Measurements from ENCODE around the gene EYS. TPM values are rescaled to one million over a fixed set of nuclear protein-coding genes. Genes with fewer than 3 reads are reported as not detected.
A peak's percentile ranks its signal among the peaks of the same experiment; 100 is the strongest.

The EYS gene
- total RNA-seq, 3 donors from 2014 or later, result 0.16 to 0.61 (median 0.60) TPM

DNA sequence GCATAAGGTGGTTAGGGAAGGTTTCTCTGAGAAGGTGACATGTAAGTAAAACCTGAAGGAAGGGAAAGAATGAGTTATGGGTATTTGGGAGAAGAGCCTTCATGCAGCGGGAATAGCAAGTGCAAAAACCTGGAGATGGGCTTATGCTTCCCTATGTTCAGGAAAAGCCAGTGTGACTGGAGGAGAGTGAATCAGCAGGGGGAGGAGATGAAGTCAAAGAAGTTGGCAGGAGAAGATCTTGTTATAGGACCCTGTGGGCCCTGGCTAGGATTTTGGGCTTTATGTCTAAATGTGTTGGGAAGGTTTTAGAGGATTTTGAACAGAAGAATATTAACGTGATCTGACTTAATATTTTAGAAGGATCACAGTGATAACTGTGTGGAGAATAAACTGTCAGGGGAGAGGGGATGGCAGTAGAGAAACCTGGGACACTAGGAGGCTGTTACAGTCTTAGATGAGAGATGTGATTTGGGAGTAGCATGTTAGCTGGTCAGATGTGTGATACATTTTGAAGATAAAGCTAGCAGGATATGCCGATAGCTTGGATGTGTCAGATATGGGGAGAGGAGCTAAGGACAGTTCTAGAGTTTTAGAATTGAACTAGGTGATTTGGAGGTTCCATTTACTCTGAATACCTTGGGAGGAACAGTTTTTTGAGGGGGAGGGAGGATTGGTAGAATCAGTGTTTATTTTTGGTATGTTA lies 2030.5 kb downstream of the EYS start:
- no peaks in the 10 kb centered on the region for H3K9me3 ChIP-seq
- intact Hi-C loops (cut with DNase I, micrococcal nuclease), result no loop called here

DNA sequence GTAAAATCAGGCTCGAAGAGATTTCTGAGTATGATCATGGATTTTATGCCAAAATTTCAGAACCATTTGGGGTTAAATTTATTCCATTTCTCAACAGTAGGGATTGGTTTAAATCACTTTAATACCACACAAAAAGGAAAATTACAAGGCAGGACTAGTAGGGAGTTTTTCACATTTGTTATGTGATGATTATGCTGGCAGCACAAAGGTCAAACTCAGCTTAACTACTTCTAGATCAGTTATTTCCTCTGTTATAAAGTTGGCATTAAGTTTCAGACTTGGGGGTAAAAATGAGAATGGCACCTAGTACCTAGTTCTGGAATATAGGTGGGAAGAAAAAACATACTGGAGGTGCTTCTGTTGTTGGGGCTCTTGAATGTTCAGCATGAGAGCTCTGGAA lies 2031.9 kb downstream of the EYS start:
- Histone ChIP-seq H3K9me3 (no peaks in the 10 kb centered on the region), H3K4me3 (no peak overlapping the region), H3K36me3 (ENCODE audit: low read depth) (no peaks in the 10 kb centered on the region), H3K4me1 (ENCODE audit: low read depth) (peaks cover 27% of the 10 kb centered on the region)
- intact Hi-C loops (cut with DNase I, micrococcal nuclease), result no loop called here
- TF ChIP-seq, protein P1, sequence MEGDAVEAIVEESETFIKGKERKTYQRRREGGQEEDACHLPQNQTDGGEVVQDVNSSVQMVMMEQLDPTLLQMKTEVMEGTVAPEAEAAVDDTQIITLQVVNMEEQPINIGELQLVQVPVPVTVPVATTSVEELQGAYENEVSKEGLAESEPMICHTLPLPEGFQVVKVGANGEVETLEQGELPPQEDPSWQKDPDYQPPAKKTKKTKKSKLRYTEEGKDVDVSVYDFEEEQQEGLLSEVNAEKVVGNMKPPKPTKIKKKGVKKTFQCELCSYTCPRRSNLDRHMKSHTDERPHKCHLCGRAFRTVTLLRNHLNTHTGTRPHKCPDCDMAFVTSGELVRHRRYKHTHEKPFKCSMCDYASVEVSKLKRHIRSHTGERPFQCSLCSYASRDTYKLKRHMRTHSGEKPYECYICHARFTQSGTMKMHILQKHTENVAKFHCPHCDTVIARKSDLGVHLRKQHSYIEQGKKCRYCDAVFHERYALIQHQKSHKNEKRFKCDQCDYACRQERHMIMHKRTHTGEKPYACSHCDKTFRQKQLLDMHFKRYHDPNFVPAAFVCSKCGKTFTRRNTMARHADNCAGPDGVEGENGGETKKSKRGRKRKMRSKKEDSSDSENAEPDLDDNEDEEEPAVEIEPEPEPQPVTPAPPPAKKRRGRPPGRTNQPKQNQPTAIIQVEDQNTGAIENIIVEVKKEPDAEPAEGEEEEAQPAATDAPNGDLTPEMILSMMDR (IDR thresholded peaks at IDR 0.05), result no peak
- DNase-seq, result no peak
- ATAC-seq, result peak; percentile 64

More for the DNA sequence above, 2030.5 kb downstream of the EYS start:
- ATAC-seq (peak; percentile 34), DNase-seq (no peak)
- Histone ChIP-seq H3K4me1 (ENCODE audit: low read depth) (peaks cover 27% of the 10 kb centered on the region), H3K36me3 (ENCODE audit: low read depth) (no peaks in the 10 kb centered on the region), H3K4me3 (no peak overlapping the region)
- TF ChIP-seq, protein P1 (IDR thresholded peaks at IDR 0.05), result no peak

DNA sequence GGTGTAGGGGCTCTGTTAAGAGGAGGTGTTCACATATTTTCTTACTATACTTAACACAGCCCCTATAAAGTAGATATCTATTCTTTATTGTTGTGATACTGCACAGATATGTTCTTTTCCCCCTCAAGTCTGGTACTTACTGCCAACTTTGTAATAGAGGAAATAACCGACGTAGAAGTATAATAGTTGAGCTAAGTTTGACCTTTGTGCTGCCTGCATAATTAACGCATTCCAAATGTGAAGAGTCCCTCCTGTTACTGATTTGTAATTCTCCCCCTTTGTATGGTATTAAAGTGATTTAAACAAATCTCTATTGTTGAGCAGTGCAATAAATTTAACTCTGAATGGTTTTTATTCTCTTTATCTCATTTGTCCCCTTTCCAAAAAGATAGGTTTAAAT lies 2032.4 kb downstream of the EYS start:
- no peak overlapping the region for H3K4me3 ChIP-seq
- H3K4me1 ChIP-seq (ENCODE audit: low read depth), result peaks cover 27% of the 10 kb centered on the region
- ATAC-seq, result peak; percentile 68
- intact Hi-C loops (cut with DNase I, micrococcal nuclease), result loop anchor here in 1 of 2 donors (5.0 kb wide), 1 partner anchor 37 kb away; the partner anchor contains the start of gene PHF3
- TF ChIP-seq, protein P1 (IDR thresholded peaks at IDR 0.05), result no peak
- H3K36me3 ChIP-seq (ENCODE audit: low read depth), result no peaks in the 10 kb centered on the region
- no peaks in the 10 kb centered on the region for H3K9me3 ChIP-seq
- DNase-seq, result no peak

DNA sequence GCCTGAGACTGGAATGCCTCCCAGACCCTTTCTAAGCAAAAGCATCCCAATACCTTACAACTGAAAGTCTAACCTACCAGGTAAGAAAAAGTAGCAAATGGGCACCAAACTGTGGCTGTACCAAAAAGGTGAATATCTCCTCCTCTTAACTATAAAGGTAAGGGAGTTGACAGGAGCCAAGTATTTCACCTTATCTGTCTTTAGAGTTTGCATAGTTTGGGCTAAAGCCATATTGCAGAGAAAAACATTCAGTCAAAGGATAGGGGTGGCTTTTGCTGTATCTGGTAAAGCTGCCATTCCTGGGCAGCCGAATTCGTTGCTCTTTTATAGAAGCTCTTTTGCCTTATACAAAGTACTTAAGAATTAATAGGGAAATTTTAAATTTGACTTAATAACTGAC lies 2033.3 kb downstream of the EYS start:
- no peak for ATAC-seq
- no peak overlapping the region for H3K4me3 ChIP-seq
- no peaks in the 10 kb centered on the region for H3K36me3 ChIP-seq (ENCODE audit: low read depth)
- H3K4me1 ChIP-seq (ENCODE audit: low read depth), result peaks cover 27% of the 10 kb centered on the region
- H3K9me3 ChIP-seq, result no peaks in the 10 kb centered on the region
- intact Hi-C loops (cut with DNase I, micrococcal nuclease), result loop anchor here in 1 of 2 donors (5.0 kb wide), 1 partner anchor 36 kb away; the partner anchor contains the start of gene PHF3
- TF ChIP-seq, protein P1 (IDR thresholded peaks at IDR 0.05), result no peak
- no peak for DNase-seq

DNA sequence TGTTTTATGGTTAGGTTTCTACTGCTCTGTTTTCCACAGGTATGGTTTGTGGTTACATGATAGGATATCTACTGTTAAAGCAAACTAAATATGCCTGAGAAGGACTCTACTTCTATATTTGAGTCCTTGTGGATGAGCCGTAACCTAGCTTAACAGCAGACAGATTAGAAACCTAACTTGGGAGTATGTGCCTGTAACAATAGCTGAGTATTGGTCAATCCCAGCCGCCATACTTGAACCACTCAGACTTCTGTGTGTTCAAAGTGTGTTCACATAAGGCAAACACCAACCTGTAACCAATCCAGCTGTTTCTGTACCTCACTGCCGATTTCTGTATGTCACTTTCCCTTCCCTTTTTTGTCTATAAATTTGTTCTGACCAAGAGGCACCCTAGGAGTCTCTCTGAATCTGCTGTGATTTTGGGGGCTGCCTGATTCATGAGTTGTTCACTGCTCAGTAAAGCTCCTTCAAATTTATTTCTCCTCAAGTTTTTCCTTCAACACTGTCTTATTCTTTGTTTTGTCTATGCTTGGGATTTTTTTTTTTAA lies 2034.4 kb downstream of the EYS start:
- H3K36me3 ChIP-seq (ENCODE audit: low read depth), result no peaks in the 10 kb centered on the region
- no peak overlapping the region for H3K4me3 ChIP-seq
- DNase-seq (no peak), ATAC-seq (no peak)
- H3K9me3 ChIP-seq, result no peaks in the 10 kb centered on the region
- TF ChIP-seq, protein P1 (IDR thresholded peaks at IDR 0.05), result no peak
- H3K4me1 ChIP-seq (ENCODE audit: low read depth), result peaks cover 24% of the 10 kb centered on the region
- intact Hi-C loops (cut with DNase I, micrococcal nuclease), result loop anchor here in 1 of 2 donors (5.0 kb wide), 1 partner anchor 35 kb away; the partner anchor contains the start of gene PHF3

Data from mucosa of descending colon (tissue), 3 donors.